Liver (tissue), 9 donors: Measurements from ENCODE around the gene WDR46. TPM values are rescaled to one million over a fixed set of nuclear protein-coding genes. Genes with fewer than 3 reads are reported as not detected.

Experiments
- DNase-seq: peaks from one replicate; pipeline ENCODE4 v3.0.0-alpha.2; 2017; ENCODE audit warnings: low spot score
- H3K27ac ChIP-seq, 2 donors: one replicate each; pipeline ENCODE4 v1.7.0; 2013; ENCODE audit warnings: inconsistent platforms in 2 of 2, low read length in 2 of 2, control low read depth in 1 of 2, low read depth in 1 of 2, mild to moderate bottlenecking in 1 of 2
- H3K27me3 ChIP-seq, 4 donors: one replicate each; pipeline versions ENCODE4 v1.6.1 to v1.7.0; 2013; ENCODE audit warnings: low read length in 3 of 4, inconsistent platforms in 1 of 4, mild to moderate bottlenecking in 1 of 4, moderate library complexity in 1 of 4; ENCODE audit not compliant: control insufficient read depth in 4 of 4, insufficient read depth in 4 of 4
- H3K36me3 ChIP-seq, 4 donors: one replicate each; pipeline versions ENCODE4 v1.6.1 to v1.7.0; 2013; ENCODE audit warnings: low read length in 3 of 4, mild to moderate bottlenecking in 3 of 4, low read depth in 1 of 4, moderate library complexity in 1 of 4; ENCODE audit not compliant: control insufficient read depth in 4 of 4, insufficient read depth in 3 of 4
- H3K4me1 ChIP-seq, 4 donors: one replicate each; pipeline versions ENCODE4 v1.6.1 to v1.7.0; 2013; ENCODE audit warnings: low read length in 3 of 4, mild to moderate bottlenecking in 3 of 4, moderate library complexity in 1 of 4; ENCODE audit not compliant: control insufficient read depth in 4 of 4, insufficient read depth in 4 of 4
- H3K4me3 ChIP-seq, 3 donors: one replicate each; pipeline versions ENCODE4 v1.6.1 to v1.7.0; 2013; ENCODE audit warnings: low read length in 3 of 3, control low read depth in 1 of 3, low read depth in 1 of 3, mild to moderate bottlenecking in 1 of 3
- H3K9ac ChIP-seq, 2 donors: one replicate each; pipeline ENCODE4 v1.7.0; 2013; ENCODE audit warnings: low read length in 2 of 2, mild to moderate bottlenecking in 2 of 2, moderate library complexity in 2 of 2, control low read depth in 1 of 2, low read depth in 1 of 2
- H3K9me3 ChIP-seq, 4 donors: one replicate each; pipeline versions ENCODE4 v1.6.1 to v1.7.0; 2013; ENCODE audit warnings: low read length in 3 of 4; ENCODE audit not compliant: control insufficient read depth in 4 of 4
- EGR1 ChIP-seq, 2 donors: IDR thresholded peaks; 2 replicates each; pipeline ENCODE4 v1.6.1; 2016 to 2018; ENCODE audit warnings: antibody characterized with exemption in 2 of 2, low read depth in 2 of 2
- FOXA1 ChIP-seq: IDR thresholded peaks from 2 replicates; pipeline ENCODE4 v1.6.1; 2016; ENCODE audit warnings: antibody characterized with exemption
- FOXA2 ChIP-seq: IDR thresholded peaks from 2 replicates; pipeline ENCODE4 v1.6.1; 2016; ENCODE audit warnings: antibody characterized with exemption
- GABPA ChIP-seq, 2 donors: IDR thresholded peaks in 1 of 2; conservative IDR thresholded peaks in 1 of 2; 2 replicates each; pipeline ENCODE4 v1.6.1; 2016; ENCODE audit warnings: antibody characterized with exemption in 2 of 2, mild to moderate bottlenecking in 1 of 2, moderate library complexity in 1 of 2
- HNF4A ChIP-seq, 2 donors: conservative IDR thresholded peaks; 2 replicates each; pipeline ENCODE4 v1.6.1; 2016; ENCODE audit warnings: antibody characterized with exemption in 2 of 2, mild to moderate bottlenecking in 2 of 2
- HNF4G ChIP-seq: IDR thresholded peaks from 2 replicates; pipeline ENCODE4 v1.6.1; 2016; ENCODE audit warnings: antibody characterized with exemption
- JUND ChIP-seq, 2 donors: IDR thresholded peaks; 2 replicates each; pipeline ENCODE4 v1.6.1; 2016; ENCODE audit warnings: antibody characterized with exemption in 2 of 2
- MAX ChIP-seq: IDR thresholded peaks from 2 replicates; pipeline ENCODE4 v1.6.1; 2016; ENCODE audit warnings: antibody characterized with exemption
- NR2F2 ChIP-seq: IDR thresholded peaks from 2 replicates; pipeline ENCODE4 v1.6.1; 2016; ENCODE audit warnings: antibody characterized with exemption
- RAD21 ChIP-seq, 2 donors: IDR thresholded peaks; 2 replicates each; pipeline ENCODE4 v1.6.1; 2016; ENCODE audit warnings: antibody characterized with exemption in 2 of 2, mild to moderate bottlenecking in 2 of 2
- RXRA ChIP-seq, 2 donors: IDR thresholded peaks; 2 replicates each; pipeline ENCODE4 v1.6.1; 2017 to 2018; ENCODE audit warnings: antibody characterized with exemption in 2 of 2, mild to moderate bottlenecking in 1 of 2
- SP1 ChIP-seq: IDR thresholded peaks from 2 replicates; pipeline ENCODE4 v1.6.1; 2018; ENCODE audit warnings: antibody characterized with exemption, mild to moderate bottlenecking
- TAF1 ChIP-seq: conservative IDR thresholded peaks from 2 replicates; pipeline ENCODE4 v1.6.1; 2016; ENCODE audit warnings: antibody characterized with exemption, mild to moderate bottlenecking
- YY1 ChIP-seq: IDR thresholded peaks from 2 replicates; pipeline ENCODE4 v1.6.1; 2016; ENCODE audit warnings: antibody characterized with exemption, mild to moderate bottlenecking
- ZBTB33 ChIP-seq: IDR thresholded peaks from 2 replicates; pipeline ENCODE4 v1.6.1; 2016; ENCODE audit warnings: antibody characterized with exemption
- WGBS: extraction: QIAGEN DNeasy Blood & Tissue Kit; methylation state at CpG from one replicate; pipeline ENCODE4 v1.1.7; 2013; 5-methylcytosine and 5-hydroxymethylcytosine counted together
- polyA plus RNA-seq, 2 donors: library from polyadenylated mRNA; stranded (reverse) in 1 of 2; unstranded in 1 of 2; fragments of 200-250 nt in 1 of 2; fragments of >200 nt in 1 of 2; fragmentation: Nextera tagmentation in 1 of 2; extraction: Ambion mirVana in 1 of 2; gene quantifications; one replicate each; pipeline versions ENCODE4 v1.2.1 to v1.2.3, GENCODE V29; 2013 to 2015
- total RNA-seq, 2 donors: library from RNA; depleted of rRNA; stranded (reverse); fragments of >200 nt; gene quantifications; one replicate each; pipeline ENCODE4 v1.2.3, GENCODE V29; 2014
- TF ChIP-seq, protein P1 (sequence below): IDR thresholded peaks from 2 replicates; pipeline ENCODE4 v1.6.1; 2016; ENCODE audit warnings: antibody characterized with exemption, mild to moderate bottlenecking
- TF ChIP-seq, protein P2 (sequence below): IDR thresholded peaks from 2 replicates; pipeline ENCODE4 v1.6.1; 2016; ENCODE audit warnings: antibody characterized with exemption
- TF ChIP-seq, protein P3 (sequence below): fragments of 150-350 bp; IDR thresholded peaks from 2 replicates; pipeline ENCODE4 v1.5.1; 2017; ENCODE audit warnings: improper control_type of control experiment, low read depth, low read length; ENCODE audit not compliant: missing input control
- donor health status: healthy.
- donor health status: healthy.
- donor health status: healthy.
- donor health status: healthy.
- donor health status: healthy.

The WDR46 gene
- total and polyA plus RNA-seq, 4 donors, result 17.9 to 30.2 (median 25.7) TPM

- Histone ChIP-seq H3K9me3 (no peaks in the 10 kb centered on the region), H3K36me3 (peaks cover 0 to 16% (median 8%) of the 10 kb centered on the region in 4 donors), H3K4me3 (no peak overlapping the region), H3K9ac (no peak overlapping the region), H3K27me3 (no peaks in the 10 kb centered on the region), H3K27ac (no peak overlapping the region), H3K4me1 (peaks cover 15 to 60% (median 47%) of the 10 kb centered on the region in 4 donors)
- DNase-seq, result no peak
- 93% methylated on average over 17 of the region's 17 CpGs for WGBS
- no peak for TF ChIP-seq HNF4G
- no peak for TF ChIP-seq FOXA1
- no peak for TF ChIP-seq MAX
- no peak for TF ChIP-seq RAD21 (IDR thresholded peaks at IDR 0.05)
- TF ChIP-seq, protein P1, sequence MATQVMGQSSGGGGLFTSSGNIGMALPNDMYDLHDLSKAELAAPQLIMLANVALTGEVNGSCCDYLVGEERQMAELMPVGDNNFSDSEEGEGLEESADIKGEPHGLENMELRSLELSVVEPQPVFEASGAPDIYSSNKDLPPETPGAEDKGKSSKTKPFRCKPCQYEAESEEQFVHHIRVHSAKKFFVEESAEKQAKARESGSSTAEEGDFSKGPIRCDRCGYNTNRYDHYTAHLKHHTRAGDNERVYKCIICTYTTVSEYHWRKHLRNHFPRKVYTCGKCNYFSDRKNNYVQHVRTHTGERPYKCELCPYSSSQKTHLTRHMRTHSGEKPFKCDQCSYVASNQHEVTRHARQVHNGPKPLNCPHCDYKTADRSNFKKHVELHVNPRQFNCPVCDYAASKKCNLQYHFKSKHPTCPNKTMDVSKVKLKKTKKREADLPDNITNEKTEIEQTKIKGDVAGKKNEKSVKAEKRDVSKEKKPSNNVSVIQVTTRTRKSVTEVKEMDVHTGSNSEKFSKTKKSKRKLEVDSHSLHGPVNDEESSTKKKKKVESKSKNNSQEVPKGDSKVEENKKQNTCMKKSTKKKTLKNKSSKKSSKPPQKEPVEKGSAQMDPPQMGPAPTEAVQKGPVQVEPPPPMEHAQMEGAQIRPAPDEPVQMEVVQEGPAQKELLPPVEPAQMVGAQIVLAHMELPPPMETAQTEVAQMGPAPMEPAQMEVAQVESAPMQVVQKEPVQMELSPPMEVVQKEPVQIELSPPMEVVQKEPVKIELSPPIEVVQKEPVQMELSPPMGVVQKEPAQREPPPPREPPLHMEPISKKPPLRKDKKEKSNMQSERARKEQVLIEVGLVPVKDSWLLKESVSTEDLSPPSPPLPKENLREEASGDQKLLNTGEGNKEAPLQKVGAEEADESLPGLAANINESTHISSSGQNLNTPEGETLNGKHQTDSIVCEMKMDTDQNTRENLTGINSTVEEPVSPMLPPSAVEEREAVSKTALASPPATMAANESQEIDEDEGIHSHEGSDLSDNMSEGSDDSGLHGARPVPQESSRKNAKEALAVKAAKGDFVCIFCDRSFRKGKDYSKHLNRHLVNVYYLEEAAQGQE, result no peak
- no peak for TF ChIP-seq GABPA (IDR thresholded peaks at IDR 0.05 in 1 of 2, conservative IDR thresholded peaks at IDR 0.05 in 1 of 2)
- no peak for TF ChIP-seq ZBTB33
- TF ChIP-seq TAF1, result no peak
- TF ChIP-seq RXRA (IDR thresholded peaks at IDR 0.05), result no peak
- TF ChIP-seq EGR1 (IDR thresholded peaks at IDR 0.05; ENCODE audit: low read depth in 2 of 2), result no peak
- TF ChIP-seq YY1, result no peak
- no peak for TF ChIP-seq HNF4A (conservative IDR thresholded peaks at IDR 0.05)
- TF ChIP-seq NR2F2, result no peak
- TF ChIP-seq JUND (IDR thresholded peaks at IDR 0.05), result no peak
- TF ChIP-seq, protein P2, sequence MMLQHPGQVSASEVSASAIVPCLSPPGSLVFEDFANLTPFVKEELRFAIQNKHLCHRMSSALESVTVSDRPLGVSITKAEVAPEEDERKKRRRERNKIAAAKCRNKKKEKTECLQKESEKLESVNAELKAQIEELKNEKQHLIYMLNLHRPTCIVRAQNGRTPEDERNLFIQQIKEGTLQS, result no peak
- no peak for TF ChIP-seq FOXA2
- TF ChIP-seq SP1, result no peak
- TF ChIP-seq, protein P3, sequence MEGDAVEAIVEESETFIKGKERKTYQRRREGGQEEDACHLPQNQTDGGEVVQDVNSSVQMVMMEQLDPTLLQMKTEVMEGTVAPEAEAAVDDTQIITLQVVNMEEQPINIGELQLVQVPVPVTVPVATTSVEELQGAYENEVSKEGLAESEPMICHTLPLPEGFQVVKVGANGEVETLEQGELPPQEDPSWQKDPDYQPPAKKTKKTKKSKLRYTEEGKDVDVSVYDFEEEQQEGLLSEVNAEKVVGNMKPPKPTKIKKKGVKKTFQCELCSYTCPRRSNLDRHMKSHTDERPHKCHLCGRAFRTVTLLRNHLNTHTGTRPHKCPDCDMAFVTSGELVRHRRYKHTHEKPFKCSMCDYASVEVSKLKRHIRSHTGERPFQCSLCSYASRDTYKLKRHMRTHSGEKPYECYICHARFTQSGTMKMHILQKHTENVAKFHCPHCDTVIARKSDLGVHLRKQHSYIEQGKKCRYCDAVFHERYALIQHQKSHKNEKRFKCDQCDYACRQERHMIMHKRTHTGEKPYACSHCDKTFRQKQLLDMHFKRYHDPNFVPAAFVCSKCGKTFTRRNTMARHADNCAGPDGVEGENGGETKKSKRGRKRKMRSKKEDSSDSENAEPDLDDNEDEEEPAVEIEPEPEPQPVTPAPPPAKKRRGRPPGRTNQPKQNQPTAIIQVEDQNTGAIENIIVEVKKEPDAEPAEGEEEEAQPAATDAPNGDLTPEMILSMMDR, result no peak
These were observed 27.0 kb upstream of the WDR46 start for GRCh38 chr6:33315793-33316602.
